GM19035 (cell line): ENCODE measurements around the gene UGT1A5.

Experiments
- ATAC-seq: cut with Tn5 transposase; IDR thresholded peaks from one replicate; pipeline ENCODE4 v1.9.1; 2021; ENCODE audit not compliant: unreplicated experiment

UGT1A5 gene

GRCh38 chr2:233712611-233713261 is at the start of gene UGT1A5:
Gene UGT1A5, plus strand, starts transcription at chr2:233712907. Its CDS starts 85 bp downstream, at chr2:233712992.
- no peak for ATAC-seq

- ATAC-seq, result no peak
These were observed 48.8 kb upstream of the UGT1A5 start for GRCh38 chr2:233663911-233664310.

DNA sequence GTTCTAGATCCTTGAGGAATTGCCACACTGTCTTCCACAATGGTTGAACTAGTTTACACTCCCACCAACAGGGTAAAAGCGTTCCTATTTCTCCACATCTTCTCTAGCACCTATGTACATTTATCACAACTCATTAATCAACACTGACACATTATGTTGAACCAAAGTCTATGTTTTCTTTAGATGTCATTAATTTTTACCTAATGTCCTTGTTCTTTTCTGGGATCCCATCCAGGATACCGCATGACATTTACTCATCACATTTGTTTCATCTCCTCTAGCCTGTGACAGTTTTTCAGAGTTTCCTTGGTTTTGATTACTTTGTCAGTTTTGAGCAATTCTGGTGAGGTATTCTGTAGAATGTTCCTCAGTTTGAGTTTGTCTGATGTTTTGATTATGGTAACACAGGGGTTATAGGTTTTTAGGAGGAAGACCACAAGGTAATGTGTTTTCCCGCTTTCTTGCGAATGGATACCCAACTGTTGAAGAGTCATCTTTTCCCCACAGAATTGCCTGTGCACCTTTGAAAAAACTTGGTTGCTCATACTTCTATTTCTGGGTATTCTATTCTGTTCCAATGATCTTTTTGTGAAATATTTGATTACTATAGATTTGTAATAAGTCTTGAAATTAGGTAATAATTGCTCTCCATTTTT is 44.0 kb upstream of the UGT1A5 start:
- no peak for ATAC-seq

- ATAC-seq, result no peak
These were observed 41.2 kb upstream of the UGT1A5 start, which contains the start of gene UGT1A9 for GRCh38 chr2:233671290-233672161. Gene UGT1A9, plus strand, starts transcription at chr2:233671898. Its CDS starts 37 bp downstream, at chr2:233671935.

- no peak for ATAC-seq
These were observed 39.8 kb upstream of the UGT1A5 start for GRCh38 chr2:233672886-233673285.

DNA sequence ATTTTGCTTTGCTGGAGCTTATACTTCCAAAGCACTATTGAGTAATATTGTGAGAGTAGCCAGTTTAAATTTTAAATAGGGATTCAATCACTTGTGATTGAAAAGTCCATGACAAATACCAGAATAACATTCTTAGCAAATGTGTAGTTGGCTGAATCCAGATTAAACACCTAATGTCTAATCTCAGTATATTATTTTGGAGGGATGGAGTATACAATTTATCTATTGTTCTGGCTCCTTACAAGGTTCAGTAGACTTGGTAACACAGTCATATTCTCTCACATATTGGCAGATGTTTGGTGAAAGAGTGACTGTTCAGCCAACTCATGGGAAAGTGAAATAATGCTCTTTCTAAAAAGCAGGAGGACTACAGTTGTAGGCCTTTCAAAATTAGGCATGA is 38.8 kb upstream of the UGT1A5 start:
- no peak for ATAC-seq

- ATAC-seq, result no peak
These were observed 38.4 kb upstream of the UGT1A5 start for GRCh38 chr2:233674314-233674713.

DNA sequence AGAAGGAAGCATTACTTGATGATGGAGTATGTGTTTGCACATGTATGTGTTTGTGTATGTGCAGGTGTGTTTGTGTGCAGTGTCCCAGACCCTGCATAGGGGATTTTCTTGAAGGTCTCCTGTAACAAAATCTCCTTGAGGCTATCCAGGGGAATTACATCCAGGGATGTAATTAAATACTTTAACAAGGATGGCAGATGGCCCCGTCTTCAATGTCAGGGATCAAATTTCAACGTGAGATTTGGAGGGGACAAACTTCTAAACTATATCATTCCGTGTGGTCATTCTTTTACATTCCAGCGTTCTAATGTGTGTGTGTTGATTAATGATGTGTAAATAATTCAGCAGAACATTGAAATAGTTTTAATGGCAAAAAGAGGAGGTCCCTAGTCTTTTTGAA is 37.7 kb upstream of the UGT1A5 start:
- no peak for ATAC-seq

DNA sequence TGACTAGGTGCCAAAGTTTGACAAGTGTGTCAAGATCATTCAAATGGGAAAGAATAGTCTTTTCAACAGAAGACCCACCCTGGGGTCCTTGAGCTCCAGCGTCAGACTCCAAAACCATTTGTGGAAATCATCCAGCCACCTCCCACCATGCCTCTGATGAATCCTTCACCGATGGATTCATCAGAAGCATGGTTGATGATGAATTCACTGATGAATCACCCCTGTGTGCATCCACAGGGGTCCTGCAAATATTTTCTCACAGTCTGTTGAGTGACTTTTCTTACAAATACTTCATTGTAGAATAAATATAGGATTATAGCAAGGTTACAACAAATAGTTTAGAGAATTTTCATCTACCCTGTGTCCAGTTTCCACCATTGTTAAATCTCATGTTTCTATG is 36.7 kb upstream of the UGT1A5 start:
- ATAC-seq, result no peak

GRCh38 chr2:233679196-233679595 is 33.5 kb upstream of the UGT1A5 start:
- no peak for ATAC-seq

- ATAC-seq, result no peak
These were observed 32.2 kb upstream of the UGT1A5 start for GRCh38 chr2:233680361-233681045.

DNA sequence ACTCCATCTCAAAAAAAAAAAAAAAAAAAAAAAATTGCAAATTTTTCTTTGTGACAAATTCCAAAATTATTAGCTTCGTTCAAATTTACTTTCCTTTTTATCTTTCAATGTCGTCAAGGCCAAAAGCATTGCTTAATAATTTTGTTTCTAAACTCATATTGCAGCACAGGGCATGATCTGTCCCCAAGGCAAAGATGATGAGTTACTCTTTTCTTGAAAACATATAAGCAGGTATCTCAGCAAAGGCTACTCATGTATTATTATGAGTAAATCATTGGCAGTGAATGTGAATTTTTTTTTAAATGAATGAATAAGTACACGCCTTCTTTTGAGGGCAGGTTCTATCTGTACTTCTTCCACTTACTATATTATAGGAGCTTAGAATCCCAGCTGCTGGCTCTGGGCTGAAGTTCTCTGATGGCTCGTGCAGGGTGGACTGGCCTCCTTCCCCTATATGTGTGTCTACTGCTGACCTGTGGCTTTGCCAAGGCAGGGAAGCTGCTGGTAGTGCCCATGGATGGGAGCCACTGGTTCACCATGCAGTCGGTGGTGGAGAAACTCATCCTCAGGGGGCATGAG is 31.1 kb upstream of the UGT1A5 start, which contains the start of gene UGT1A7:
Gene UGT1A7 (plus strand): TSS at position 381 of the 579 bp plus-strand sequence. CDS start 37 bp downstream, at position 418.
- no peak for ATAC-seq

DNA sequence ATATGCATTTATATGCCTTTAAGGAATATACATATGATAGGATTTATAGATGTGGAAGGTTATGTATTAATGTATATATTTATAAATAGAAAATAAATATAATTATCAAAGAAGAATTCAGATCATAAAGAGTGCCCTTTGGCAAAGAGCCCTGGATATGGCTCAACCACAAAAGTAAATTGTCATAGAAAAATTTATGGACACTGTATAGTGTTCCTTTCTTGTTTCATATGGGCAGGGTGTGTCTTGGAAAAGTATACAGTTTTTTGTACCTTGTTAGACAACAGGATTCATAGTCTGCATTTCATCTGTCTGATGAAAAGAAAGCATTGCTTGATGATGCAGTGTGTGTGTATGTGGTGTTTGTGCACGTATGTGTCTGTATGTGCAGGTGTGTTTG is 28.1 kb upstream of the UGT1A5 start:
- no peak for ATAC-seq

- no peak for ATAC-seq
These were observed 25.8 kb upstream of the UGT1A5 start for GRCh38 chr2:233686928-233687327.

- ATAC-seq, result no peak
These were observed 24.4 kb upstream of the UGT1A5 start for GRCh38 chr2:233688341-233688740.

- ATAC-seq, result no peak
These were observed 23.7 kb upstream of the UGT1A5 start for GRCh38 chr2:233689031-233689430.

DNA sequence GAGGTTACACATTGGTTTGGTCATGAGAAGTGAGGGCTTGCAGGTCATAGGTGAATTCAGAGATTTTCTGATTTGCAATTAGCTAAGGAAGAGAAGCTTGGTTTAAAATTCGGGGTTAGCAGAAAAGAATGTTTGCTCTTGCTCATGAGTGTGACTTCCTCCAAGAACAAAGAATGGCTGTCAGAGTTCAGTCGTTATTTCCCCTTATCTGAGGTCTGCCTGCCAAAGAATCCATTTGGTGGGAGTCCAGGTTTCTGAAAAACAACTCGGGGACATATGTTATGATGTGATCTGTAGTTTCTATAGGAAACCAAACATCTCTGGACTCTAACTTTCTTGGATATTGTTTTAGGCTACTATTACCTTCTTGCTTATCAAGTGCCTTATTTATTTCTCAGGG is 23.2 kb upstream of the UGT1A5 start:
- no peak for ATAC-seq

DNA sequence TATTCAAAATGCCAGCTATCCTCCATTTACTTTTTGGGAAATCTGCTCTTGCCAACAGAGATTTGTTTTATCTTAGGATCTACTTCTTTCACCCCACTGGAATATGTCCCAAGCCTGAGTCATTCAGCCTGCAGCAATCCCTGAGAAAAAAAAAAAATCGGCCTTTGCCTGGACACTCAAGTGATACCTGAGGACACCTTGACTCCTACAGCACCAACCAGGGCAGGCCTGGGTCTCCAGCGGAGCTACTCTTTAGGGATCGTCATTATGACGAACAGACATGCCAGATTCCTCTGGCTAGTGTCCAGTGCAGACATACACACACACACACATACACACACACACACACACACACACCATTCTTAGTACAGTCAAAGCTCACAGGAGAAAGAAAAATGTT is 22.3 kb upstream of the UGT1A5 start:
- no peak for ATAC-seq

GRCh38 chr2:233691443-233692433 is 21.0 kb upstream of the UGT1A5 start:
- ATAC-seq, result no peak
